H54 (cell line): ENCODE data around the gene VAV3.
A peak's percentile ranks its signal among the peaks of the same experiment; 100 is the strongest.

Source experiments
- DNase-seq: peaks from one replicate; pipeline ENCODE4 v3.0.0; 2011; ENCODE audit warnings: low spot score, mixed read lengths; ENCODE audit not compliant: insufficient read length
- FAIRE-seq: peaks from 3 replicates; lab custom pipeline; 2011; peaks lifted over from hg19 to GRCh38; lab: Jason Lieb, UNC
- POLR2A ChIP-seq: IDR thresholded peaks from 2 replicates; pipeline ENCODE4 v1.6.1; 2011; ENCODE audit warnings: low read depth, mild to moderate bottlenecking, low read length

Gene VAV3

GRCh38 chr1:107990606-107991005 is 25.6 kb upstream of the VAV3 start:
- no peak for DNase-seq

GRCh38 chr1:107981277-107981676 is 16.3 kb upstream of the VAV3 start:
- TF ChIP-seq POLR2A, result no peak
- FAIRE-seq (no peak), DNase-seq (no peak)

More at GRCh38 chr1:107990606-107991005, 25.6 kb upstream of the VAV3 start:
- peak; percentile 94 for FAIRE-seq
- TF ChIP-seq POLR2A, result no peak

GRCh38 chr1:107979926-107980325 is 14.9 kb upstream of the VAV3 start:
- TF ChIP-seq POLR2A, result no peak
- DNase-seq (no peak), FAIRE-seq (no peak)

GRCh38 chr1:107979088-107979487 is 14.1 kb upstream of the VAV3 start:
- FAIRE-seq, result no peak
- TF ChIP-seq POLR2A, result no peak
- DNase-seq, result no peak

GRCh38 chr1:107976836-107977235 is 11.9 kb upstream of the VAV3 start:
- TF ChIP-seq POLR2A, result no peak
- DNase-seq, result no peak
- FAIRE-seq, result no peak

- FAIRE-seq (no peak), DNase-seq (no peak)
- TF ChIP-seq POLR2A, result no peak
These were observed 11.5 kb upstream of the VAV3 start for GRCh38 chr1:107976431-107976830.

- no peak for FAIRE-seq
- TF ChIP-seq POLR2A, result no peak
- no peak for DNase-seq
These were observed 10.9 kb upstream of the VAV3 start for GRCh38 chr1:107975851-107976250.

GRCh38 chr1:107974090-107974489 is 9.1 kb upstream of the VAV3 start:
- TF ChIP-seq POLR2A, result no peak
- FAIRE-seq, result no peak
- no peak for DNase-seq

GRCh38 chr1:107972391-107973180 is 7.6 kb upstream of the VAV3 start:
- DNase-seq (no peak), FAIRE-seq (no peak)
- TF ChIP-seq POLR2A, result no peak

- FAIRE-seq, result no peak
- no peak for TF ChIP-seq POLR2A
These were observed 1.6 kb upstream of the VAV3 start for GRCh38 chr1:107966550-107966949.

GRCh38 chr1:107964336-107965109 is 457 bp downstream of the VAV3 start:
- FAIRE-seq (no peak), DNase-seq (no peak)
- no peak for TF ChIP-seq POLR2A

More at GRCh38 chr1:107966550-107966949, 1.6 kb upstream of the VAV3 start:
- DNase-seq, result no peak

GRCh38 chr1:107963601-107964335 is 1.2 kb downstream of the VAV3 start:
- DNase-seq (no peak), FAIRE-seq (no peak)
- TF ChIP-seq POLR2A, result no peak

- no peak for TF ChIP-seq POLR2A
- FAIRE-seq, result no peak
- DNase-seq, result no peak
These were observed 2.0 kb downstream of the VAV3 start for GRCh38 chr1:107963008-107963407.
